Thyroid gland (tissue), 4 donors: ENCODE measurements around the gene TTC39B. TPM values are rescaled to one million over a fixed set of nuclear protein-coding genes. Genes with fewer than 3 reads are reported as not detected.

Source experiments
- DNase-seq, 2 donors: peaks; one replicate each; pipeline ENCODE4 v3.0.0-alpha.2; 2019
- H3K27ac ChIP-seq, 3 donors: fragments of 200-600 bp; sonication (generic); 1 replicate in 2 of 3; 2 replicates in 1 of 3; pipeline ENCODE4 v1.5.1; 2016 to 2019; ENCODE audit warnings: mild to moderate bottlenecking in 1 of 3, moderate library complexity in 1 of 3
- H3K27me3 ChIP-seq: fragments of 200-600 bp; sonication (generic); one replicate; pipeline ENCODE4 v1.5.1; 2019
- H3K36me3 ChIP-seq, 2 donors: fragments of 200-600 bp; sonication (generic); one replicate each; pipeline ENCODE4 v1.5.1; 2016 to 2019
- H3K4me1 ChIP-seq, 2 donors: fragments of 200-600 bp; sonication (generic); one replicate each; pipeline ENCODE4 v1.5.1; 2017 to 2019
- H3K4me3 ChIP-seq, 3 donors: fragments of 200-600 bp; sonication (generic); replicated peaks in 1 of 3; 1 replicate in 2 of 3; 2 replicates in 1 of 3; pipeline ENCODE4 v1.5.1; 2016; ENCODE audit warnings: mild to moderate bottlenecking in 1 of 3
- H3K9me3 ChIP-seq: fragments of 200-600 bp; sonication (generic); one replicate; pipeline ENCODE4 v1.5.1; 2017
- POLR2A ChIP-seq, 2 donors: fragments of 450-650 bp; IDR thresholded peaks; one replicate each; pipeline ENCODE4 v1.6.1; 2017; ENCODE audit warnings: antibody characterized with exemption in 2 of 2, mild to moderate bottlenecking in 2 of 2, moderate library complexity in 1 of 2
- WGBS, 2 donors: methylation state at CpG; one replicate each; pipeline ENCODE4 v1.1.5; 2017; 5-methylcytosine and 5-hydroxymethylcytosine counted together
- intact Hi-C: fragments of 100-400 bp; cut with DNase I; formaldehyde crosslinking; loops from one replicate; pipeline ENCODE4 v1.15.1; 2023
- total RNA-seq, 4 donors: library from RNA; depleted of rRNA; stranded (reverse); fragments of >200 nt; gene quantifications; one replicate each; pipeline ENCODE4 v1.2.3, GENCODE V29; 2016
- TF ChIP-seq, protein P1 (sequence below), 6 experiments: fragments of 200-600 bp in 3 of 6; fragments of 450-650 bp in 3 of 6; sonication (generic) in 3 of 6; IDR thresholded peaks; one replicate each; pipeline ENCODE4 v1.5.1; 2016 to 2019; ENCODE audit warnings: antibody characterized with exemption in 6 of 6, mild to moderate bottlenecking in 2 of 6, inconsistent platforms in 1 of 6, moderate library complexity in 1 of 6

The TTC39B gene
- total RNA-seq, 4 donors from 2014 or later = 10.3 to 18.7 (median 11.3) TPM

DNA sequence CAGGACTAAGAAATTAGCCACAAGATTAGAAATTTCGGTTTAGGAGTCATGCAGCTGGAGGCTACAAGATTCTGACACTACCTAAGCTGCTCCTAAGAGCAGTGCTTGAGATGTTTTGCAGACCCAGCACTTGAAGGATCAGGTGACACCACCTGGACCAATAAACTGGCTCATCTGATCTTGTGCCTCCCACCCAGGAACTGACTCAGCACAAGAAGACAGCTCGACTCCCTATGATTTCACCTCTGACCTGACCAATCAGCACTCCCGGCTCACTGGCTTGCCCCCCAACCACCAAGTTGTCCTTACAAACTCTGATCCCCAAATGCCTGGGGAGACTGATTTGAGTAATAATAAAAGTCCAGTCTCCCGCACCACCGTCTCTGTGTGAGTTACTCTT, 170.4 kb downstream of the TTC39B start:
- TF ChIP-seq POLR2A (IDR thresholded peaks at IDR 0.05) = no peak
- TF ChIP-seq, protein P1, sequence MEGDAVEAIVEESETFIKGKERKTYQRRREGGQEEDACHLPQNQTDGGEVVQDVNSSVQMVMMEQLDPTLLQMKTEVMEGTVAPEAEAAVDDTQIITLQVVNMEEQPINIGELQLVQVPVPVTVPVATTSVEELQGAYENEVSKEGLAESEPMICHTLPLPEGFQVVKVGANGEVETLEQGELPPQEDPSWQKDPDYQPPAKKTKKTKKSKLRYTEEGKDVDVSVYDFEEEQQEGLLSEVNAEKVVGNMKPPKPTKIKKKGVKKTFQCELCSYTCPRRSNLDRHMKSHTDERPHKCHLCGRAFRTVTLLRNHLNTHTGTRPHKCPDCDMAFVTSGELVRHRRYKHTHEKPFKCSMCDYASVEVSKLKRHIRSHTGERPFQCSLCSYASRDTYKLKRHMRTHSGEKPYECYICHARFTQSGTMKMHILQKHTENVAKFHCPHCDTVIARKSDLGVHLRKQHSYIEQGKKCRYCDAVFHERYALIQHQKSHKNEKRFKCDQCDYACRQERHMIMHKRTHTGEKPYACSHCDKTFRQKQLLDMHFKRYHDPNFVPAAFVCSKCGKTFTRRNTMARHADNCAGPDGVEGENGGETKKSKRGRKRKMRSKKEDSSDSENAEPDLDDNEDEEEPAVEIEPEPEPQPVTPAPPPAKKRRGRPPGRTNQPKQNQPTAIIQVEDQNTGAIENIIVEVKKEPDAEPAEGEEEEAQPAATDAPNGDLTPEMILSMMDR (IDR thresholded peaks at IDR 0.05) = no peak
- 84 to 88% methylated on average over 4 to 5 of the region's 5 CpGs for WGBS, 2 donors
- Histone ChIP-seq H3K4me1 (peaks cover 0 to 11% of the 10 kb centered on the region in 2 donors), H3K27ac (no peak overlapping the region), H3K9me3 (no peaks in the 10 kb centered on the region), H3K36me3 (no peaks in the 10 kb centered on the region), H3K27me3 (no peaks in the 10 kb centered on the region), H3K4me3 (no peak overlapping the region)
- no peak for DNase-seq
- intact Hi-C loops = loop anchor here (5.0 kb wide), 1 partner anchor 34 kb away; no protein-coding TSS in a partner anchor

DNA sequence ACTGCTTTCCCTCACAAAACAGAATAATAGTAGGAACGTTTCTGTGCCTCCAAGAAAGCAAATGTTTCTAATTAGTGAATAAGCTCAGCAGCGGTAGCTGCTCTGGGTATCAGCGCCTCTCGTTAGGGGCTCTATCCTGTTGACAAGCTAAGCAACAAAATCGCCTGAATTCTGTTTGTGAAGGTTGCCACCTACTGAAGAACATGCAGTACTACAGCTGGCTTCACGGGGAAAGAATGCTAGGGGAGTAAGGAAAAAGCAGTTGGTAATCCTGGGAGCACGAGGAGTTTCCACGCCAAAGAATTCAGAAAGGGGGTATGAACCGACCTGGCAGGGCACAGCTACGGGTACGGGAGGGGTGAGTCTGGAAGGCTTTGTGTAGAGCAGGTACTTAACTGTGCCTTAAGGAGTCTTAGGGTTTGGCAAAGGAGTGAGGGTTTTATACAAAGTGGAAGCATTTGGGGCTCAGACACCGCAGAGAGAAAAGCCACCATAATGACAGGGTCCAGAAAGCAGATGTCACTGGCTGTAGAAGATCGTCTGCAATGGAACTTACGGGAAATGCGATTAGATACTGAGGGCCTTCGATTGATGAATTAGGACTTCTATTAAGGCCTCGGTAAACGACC, 171.7 kb downstream of the TTC39B start:
- Histone ChIP-seq H3K36me3 (no peaks in the 10 kb centered on the region), H3K4me3 (no peak overlapping the region), H3K27ac (no peak overlapping the region), H3K9me3 (no peaks in the 10 kb centered on the region), H3K27me3 (no peaks in the 10 kb centered on the region), H3K4me1 (peaks cover 0 to 11% of the 10 kb centered on the region in 2 donors)
- 29% methylated on average over 18 of the region's 18 CpGs for WGBS, 2 donors
- TF ChIP-seq, protein P1 (IDR thresholded peaks at IDR 0.05) = peak; percentile 77 to 94 (median 88)
- TF ChIP-seq POLR2A (IDR thresholded peaks at IDR 0.05) = no peak
- DNase-seq = peak; percentile 53 to 63
- intact Hi-C loops = loop anchor here (5.0 kb wide), 1 partner anchor 33 kb away; no protein-coding TSS in a partner anchor

DNA sequence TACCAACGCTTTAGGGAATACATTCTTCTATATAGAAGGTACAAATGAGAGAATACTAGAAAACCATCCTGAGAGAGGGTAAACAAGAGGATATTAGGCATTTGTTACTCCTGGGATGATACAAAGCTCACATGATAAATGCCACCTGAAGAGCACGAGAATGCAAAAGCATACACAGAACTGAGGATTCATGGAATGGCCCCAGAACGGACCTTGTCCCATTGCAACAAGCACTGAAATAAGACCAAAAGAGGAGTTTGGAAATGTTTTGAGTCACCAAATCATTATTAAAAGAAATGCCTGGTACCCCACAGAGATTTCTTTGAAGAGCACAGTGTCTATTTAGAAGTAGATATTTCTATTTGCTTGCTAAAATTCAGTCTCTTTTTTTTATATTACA, 173.5 kb downstream of the TTC39B start:
- peaks cover 0 to 11% of the 10 kb centered on the region in 2 donors for H3K4me1 ChIP-seq
- H3K9me3 ChIP-seq = no peaks in the 10 kb centered on the region
- TF ChIP-seq, protein P1 (IDR thresholded peaks at IDR 0.05) = no peak
- no peak for TF ChIP-seq POLR2A (IDR thresholded peaks at IDR 0.05)
- DNase-seq = no peak
- H3K4me3 ChIP-seq = no peak overlapping the region
- WGBS, 2 donors = 76 to 90% methylated on average over 3 of the region's 3 CpGs
- no peaks in the 10 kb centered on the region for H3K36me3 ChIP-seq
- H3K27ac ChIP-seq = no peak overlapping the region
- no peaks in the 10 kb centered on the region for H3K27me3 ChIP-seq
- intact Hi-C loops = no loop called here

DNA sequence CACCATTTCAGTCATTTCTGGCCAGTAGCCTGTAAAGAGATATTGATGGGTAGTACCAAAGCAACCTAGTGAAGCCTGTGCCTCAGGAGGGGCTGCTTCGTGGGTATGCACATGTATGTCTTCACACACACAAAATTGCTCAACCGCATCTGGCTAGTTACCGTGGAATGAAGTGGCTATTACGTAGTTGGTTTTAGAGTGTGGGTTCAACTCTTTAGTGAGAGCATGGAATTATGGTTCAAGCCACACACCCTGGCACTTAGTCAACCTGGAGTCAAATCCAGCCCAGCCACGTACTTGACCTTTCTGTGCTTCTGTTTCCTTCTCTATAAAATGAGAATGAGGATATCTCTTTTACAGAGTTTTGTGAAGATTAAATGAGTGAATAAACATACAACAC, 174.9 kb downstream of the TTC39B start:
- no peak for TF ChIP-seq POLR2A (IDR thresholded peaks at IDR 0.05)
- TF ChIP-seq, protein P1 (IDR thresholded peaks at IDR 0.05) = no peak
- Histone ChIP-seq H3K9me3 (no peaks in the 10 kb centered on the region), H3K36me3 (no peaks in the 10 kb centered on the region), H3K4me3 (no peak overlapping the region), H3K27ac (no peak overlapping the region), H3K27me3 (no peaks in the 10 kb centered on the region), H3K4me1 (peaks cover 0 to 11% of the 10 kb centered on the region in 2 donors)
- intact Hi-C loops = no loop called here
- 47 to 55% methylated on average over 5 of the region's 5 CpGs for WGBS, 2 donors
- peak in 1 of 2 donors; percentile 29 for DNase-seq

DNA sequence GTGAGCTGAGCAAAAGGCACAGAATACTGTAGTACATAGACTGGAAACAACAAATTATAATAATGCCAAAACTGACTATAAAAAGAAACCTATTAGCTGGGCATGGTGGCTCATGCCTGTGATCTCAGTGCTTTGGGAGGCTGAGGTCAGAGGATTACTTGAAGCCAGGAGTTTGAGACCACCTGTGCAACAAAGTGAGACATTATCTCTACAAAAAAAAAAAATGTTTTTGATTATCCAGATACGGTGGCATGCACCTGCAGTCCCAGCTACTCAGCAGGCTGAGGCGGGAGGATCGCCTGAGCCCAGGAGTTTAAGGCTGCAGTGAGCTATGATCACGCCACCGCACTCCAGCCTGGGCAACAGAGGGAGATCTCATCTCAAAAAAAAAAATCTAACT, 175.9 kb downstream of the TTC39B start:
- Histone ChIP-seq H3K9me3 (no peaks in the 10 kb centered on the region), H3K27ac (no peak overlapping the region), H3K4me1 (peaks cover 0 to 11% of the 10 kb centered on the region in 2 donors), H3K4me3 (no peak overlapping the region), H3K27me3 (no peaks in the 10 kb centered on the region), H3K36me3 (no peaks in the 10 kb centered on the region)
- no peak for TF ChIP-seq POLR2A (IDR thresholded peaks at IDR 0.05)
- TF ChIP-seq, protein P1 (IDR thresholded peaks at IDR 0.05) = no peak
- 85 to 94% methylated on average over 5 of the region's 5 CpGs for WGBS, 2 donors
- intact Hi-C loops = no loop called here
- DNase-seq = no peak
